Erythroblast (primary cell): ENCODE results near the gene SOX5.

ENCODE experiments used
- GATA1 ChIP-seq: IDR thresholded peaks from 2 replicates; pipeline ENCODE4 v1.6.1; 2011; ENCODE audit warnings: low read depth, mild to moderate bottlenecking, control low read depth, low read length, moderate library complexity
- POLR2A ChIP-seq: IDR thresholded peaks from 2 replicates; pipeline ENCODE4 v1.6.1; 2011; ENCODE audit warnings: mild to moderate bottlenecking, low read length

DNA sequence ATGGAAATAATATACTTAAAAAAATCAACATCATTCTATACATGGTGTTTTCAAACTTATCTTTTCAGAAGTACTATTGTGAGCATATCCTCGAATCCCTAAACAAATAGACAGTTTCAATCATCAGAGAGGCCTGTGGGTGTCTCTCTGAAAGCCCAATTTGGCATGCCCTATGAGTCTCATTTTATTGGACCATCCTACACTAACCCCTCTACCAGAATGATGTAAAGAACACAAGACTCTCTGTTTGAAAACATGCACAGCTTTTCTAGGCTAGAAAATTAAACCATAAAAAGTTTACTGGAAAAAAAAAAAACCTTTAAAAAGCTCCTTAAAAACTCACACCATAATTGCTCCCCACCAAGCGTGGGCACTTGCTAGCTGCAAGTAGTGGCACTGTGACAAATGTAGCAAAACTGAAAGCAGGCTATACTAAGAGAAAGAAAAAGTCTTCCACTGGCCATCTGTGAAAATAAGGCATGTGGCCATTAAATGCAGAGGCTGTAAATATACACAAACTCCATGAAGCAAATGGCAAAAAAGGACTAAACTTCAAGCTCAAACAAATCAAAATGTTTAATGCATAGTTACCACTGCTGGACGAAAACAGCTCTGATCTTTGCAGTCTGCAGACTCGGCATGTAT is 394.2 kb downstream of the SOX5 start:
- no peak for TF ChIP-seq POLR2A
- TF ChIP-seq GATA1: no peak
